AG04449 (cell line): Measurements from ENCODE around the gene SND1.

Experiments
- CTCF ChIA-PET: fragments of 350-600 bp; formaldehyde crosslinking; extraction: SDS; loops from one replicate; lab custom pipeline; 2021; ENCODE audit warnings: antibody characterized with exemption; lab: Yijun Ruan, JAX
- POLR2A ChIA-PET: fragments of 400-600, 350-600 bp; formaldehyde crosslinking; extraction: SDS; loops from one replicate; lab custom pipeline; 2020; ENCODE audit warnings: antibody characterized with exemption, inconsistent platforms; lab: Yijun Ruan, JAX
- DNase-seq: peaks from one replicate; pipeline ENCODE4 v3.0.0-alpha.2; 2010; ENCODE audit warnings: low read depth, low spot score
- H3K4me3 ChIP-seq: 2 replicates; pipeline ENCODE4 v1.5.1; 2011; ENCODE audit warnings: low read depth, mild to moderate bottlenecking, control low read depth, low read length
- CTCF ChIP-seq: IDR thresholded peaks from one replicate; pipeline ENCODE4 v1.5.1; 2011; ENCODE audit warnings: mild to moderate bottlenecking, moderate library complexity, low read length, control low read depth, inconsistent platforms; ENCODE audit not compliant: insufficient read depth; ENCODE audit errors: missing control alignments

SND1 gene

GRCh38 chr7:128069373-128070364, 417.7 kb downstream of the SND1 start:
- CTCF ChIA-PET, result interaction anchor here (1.0 to 2.3 kb wide), 10 partner anchors 8 to 379 kb away, joined by 3 to 11 read pairs (median 4); no protein-coding TSS in a partner anchor
- DNase-seq, result no peak
- POLR2A ChIA-PET, result no interaction called here
- no peak for TF ChIP-seq CTCF
- H3K4me3 ChIP-seq, result no peak overlapping the region

- POLR2A ChIA-PET, result no interaction called here
- DNase-seq, result no peak
- no peak overlapping the region for H3K4me3 ChIP-seq
- TF ChIP-seq CTCF, result no peak
- CTCF ChIA-PET, result interaction anchor here (0.9 to 1.9 kb wide), 3 partner anchors 10 to 138 kb away, joined by 3 to 6 read pairs (median 6); no protein-coding TSS in a partner anchor
Observed at GRCh38 chr7:128071376-128071775, 419.4 kb downstream of the SND1 start.

GRCh38 chr7:128071801-128072200, 419.8 kb downstream of the SND1 start:
- TF ChIP-seq CTCF, result no peak
- POLR2A ChIA-PET, result no interaction called here
- H3K4me3 ChIP-seq, result no peak overlapping the region
- DNase-seq, result no peak
- CTCF ChIA-PET, result interaction anchor here (1.5 kb wide), 1 partner anchor 138 kb away, joined by 6 read pairs; no protein-coding TSS in a partner anchor

GRCh38 chr7:128073671-128074310, 421.8 kb downstream of the SND1 start:
- no peak for TF ChIP-seq CTCF
- H3K4me3 ChIP-seq, result no peak overlapping the region
- ChIA-PET POLR2A (no interaction called here), CTCF (interaction anchor here (0.6 kb wide), 1 partner anchor 282 kb away, joined by 3 read pairs; no protein-coding TSS in a partner anchor)
- no peak for DNase-seq

- ChIA-PET POLR2A (no interaction called here), CTCF (no interaction called here)
- no peak overlapping the region for H3K4me3 ChIP-seq
- no peak for DNase-seq
- no peak for TF ChIP-seq CTCF
Observed at GRCh38 chr7:128074336-128074735, 422.3 kb downstream of the SND1 start.

GRCh38 chr7:128074736-128075135, 422.7 kb downstream of the SND1 start:
- no peak for DNase-seq
- no peak for TF ChIP-seq CTCF
- CTCF ChIA-PET, result interaction anchor here (0.8 to 1.0 kb wide), 2 partner anchors 11 to 367 kb away, joined by 3 read pairs; no protein-coding TSS in a partner anchor
- POLR2A ChIA-PET, result no interaction called here
- no peak overlapping the region for H3K4me3 ChIP-seq
